Right cardiac atrium (tissue), 5 donors: ENCODE data around the gene TOX3. TPM values are rescaled to one million over a fixed set of nuclear protein-coding genes. Genes with fewer than 3 reads are reported as not detected.

Experiments used
- ATAC-seq, 2 donors: fragments of 200-7000 bp; cut with Tn5 transposase; one replicate each; pipeline versions ENCODE4 v1.8.0 to v1.9.1; 2020; ENCODE audit warnings: moderate library complexity in 2 of 2, mild to moderate bottlenecking in 1 of 2
- DNase-seq, 3 donors: peaks; one replicate each; pipeline ENCODE4 v3.0.0-alpha.2; 2020
- H3K27ac ChIP-seq: one replicate; pipeline ENCODE4 v1.5.1; 2013; ENCODE audit warnings: mild to moderate bottlenecking, low read length, control low read depth, moderate library complexity
- H3K27me3 ChIP-seq: one replicate; pipeline ENCODE4 v1.6.1; 2013; ENCODE audit not compliant: control insufficient read depth, insufficient read depth
- H3K4me1 ChIP-seq: one replicate; pipeline ENCODE4 v1.6.1; 2013; ENCODE audit warnings: low read length; ENCODE audit not compliant: control insufficient read depth, insufficient read depth
- H3K4me3 ChIP-seq: one replicate; pipeline ENCODE4 v1.5.1; 2013; ENCODE audit warnings: low read length, control low read depth
- H3K9me3 ChIP-seq: one replicate; pipeline ENCODE4 v1.6.1; 2013; ENCODE audit warnings: low read length; ENCODE audit not compliant: control insufficient read depth
- WGBS: extraction: QIAGEN DNeasy Blood & Tissue Kit; methylation state at CpG from one replicate; pipeline ENCODE4 v1.1.7; 2013; 5-methylcytosine and 5-hydroxymethylcytosine counted together
- intact Hi-C, 4 donors: fragments of 100-400 bp; cut with DNase I; formaldehyde crosslinking; loops; one replicate each; pipeline versions ENCODE4 v1.11.0 to v1.14.0; 2022 to 2023
- polyA plus RNA-seq: library from polyadenylated mRNA; stranded (reverse); fragments of 200-250 nt; gene quantifications from one replicate; pipeline ENCODE4 v1.2.3, GENCODE V29; 2013
- total RNA-seq, 4 donors: library from RNA; stranded (reverse); fragmentation: NEBNext Ultra II Directional; extraction: Animal tissue kit (Norgen Biotek cat#: 25700); gene quantifications; one replicate each; pipeline ENCODE4 v1.2.1, GENCODE V29; 2021
- donor health status: healthy with polysubstance abuse.
- donor health status: DM: no; HTN: yes; CAD: no.
- donor health status: DM: no; HTN: no; CAD: no.
- donor health status: DM: no; HTN: yes; CAD: no; lungs with severe emphysema.
- donor health status: DM: yes; HTN: yes; CAD: no.

Gene TOX3
- total and polyA plus RNA-seq, 5 donors = 0.02 TPM; not detected in 4

DNA sequence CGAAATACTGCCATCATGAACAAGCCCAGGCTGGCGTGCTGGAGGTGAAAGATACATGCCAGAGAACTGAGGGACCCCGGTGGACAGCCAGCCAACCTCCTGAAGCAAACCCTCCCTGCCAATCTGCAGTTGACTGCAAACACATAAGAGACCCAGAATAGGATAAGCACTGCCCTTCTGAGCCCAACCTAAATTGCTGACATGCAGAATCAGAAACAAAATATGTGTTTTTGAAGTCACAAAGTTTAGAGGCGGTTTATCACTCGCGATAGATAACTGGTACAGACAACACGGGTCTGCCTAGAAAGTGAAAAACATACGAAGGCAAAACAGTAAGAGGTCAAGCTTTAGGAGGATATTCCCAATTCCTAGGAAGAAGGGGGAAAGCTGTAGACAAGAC is 14.6 kb downstream of the TOX3 start:
- intact Hi-C loops = no loop called here
- WGBS = 78% methylated on average over 8 of the region's 8 CpGs
- Histone ChIP-seq H3K9me3 (no peaks in the 10 kb centered on the region), H3K4me3 (no peak overlapping the region), H3K27ac (no peak overlapping the region), H3K27me3 (no peaks in the 10 kb centered on the region), H3K4me1 (no peaks in the 10 kb centered on the region)
- ATAC-seq (no peak), DNase-seq (no peak)

DNA sequence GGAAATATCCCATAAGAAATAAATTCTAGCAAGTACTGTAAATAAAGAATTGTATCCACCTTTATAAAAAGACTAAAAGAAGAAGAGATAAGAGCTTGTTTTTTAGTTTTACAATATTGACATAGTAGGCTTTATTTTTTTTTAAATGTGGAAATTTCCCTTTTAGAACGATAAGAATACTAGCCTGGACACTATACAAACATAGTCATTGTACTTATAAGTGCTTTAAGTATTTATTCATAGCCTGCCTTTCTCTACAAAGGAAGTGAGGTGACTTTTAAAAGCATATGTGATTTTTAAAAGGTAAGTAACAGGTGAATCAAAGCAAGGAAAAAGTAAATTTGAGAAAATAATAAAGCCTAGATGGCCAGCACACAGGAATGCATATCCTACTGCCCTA is 17.7 kb downstream of the TOX3 start:
- Histone ChIP-seq H3K4me3 (no peak overlapping the region), H3K9me3 (no peaks in the 10 kb centered on the region), H3K27me3 (no peaks in the 10 kb centered on the region), H3K4me1 (no peaks in the 10 kb centered on the region), H3K27ac (no peak overlapping the region)
- intact Hi-C loops = loop anchor here in 1 of 4 donors (10.0 kb wide), 1 partner anchor 56 kb away; no protein-coding TSS in a partner anchor
- no peak for DNase-seq
- WGBS = 67% methylated on average over 1 of the region's 1 CpG
- no peak for ATAC-seq

DNA sequence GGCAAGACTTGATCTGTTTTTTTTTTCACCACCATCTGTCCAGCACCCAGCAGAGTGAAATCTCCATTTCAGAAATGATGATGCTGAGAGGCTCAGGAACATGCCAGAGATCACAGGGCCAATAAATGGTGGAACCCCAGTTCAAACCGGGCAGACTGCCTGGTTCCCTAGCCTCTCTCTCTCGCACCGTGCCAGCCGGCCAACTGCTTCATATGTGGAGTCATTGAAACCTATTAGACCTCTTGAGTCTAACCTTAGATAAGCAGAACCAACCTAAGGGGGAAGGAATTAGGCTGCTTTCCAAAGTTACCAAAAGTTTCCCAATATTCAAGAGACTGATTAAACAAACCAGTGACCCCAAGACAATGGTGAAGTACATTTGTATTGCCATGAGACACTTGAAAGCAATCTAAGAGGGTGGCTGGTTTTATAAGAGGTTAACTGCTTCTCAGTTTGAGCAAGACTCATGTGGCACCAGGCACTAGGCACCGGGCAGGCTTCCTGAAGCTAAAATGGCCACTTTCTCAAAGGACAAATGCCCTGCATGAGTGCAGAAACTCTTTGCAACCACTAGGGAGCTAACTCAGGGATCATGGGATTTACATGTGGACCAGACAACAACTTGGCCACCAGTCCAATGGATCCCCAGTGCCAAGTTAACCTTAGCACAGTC is 18.4 kb downstream of the TOX3 start:
- WGBS = 82% methylated on average over 5 of the region's 5 CpGs
- H3K4me1 ChIP-seq = no peaks in the 10 kb centered on the region
- H3K27me3 ChIP-seq = no peaks in the 10 kb centered on the region
- intact Hi-C loops = loop anchor here in 1 of 4 donors (10.0 kb wide), 1 partner anchor 56 kb away; no protein-coding TSS in a partner anchor
- no peak for DNase-seq
- H3K9me3 ChIP-seq = no peaks in the 10 kb centered on the region
- no peak overlapping the region for H3K4me3 ChIP-seq
- H3K27ac ChIP-seq = no peak overlapping the region
- no peak for ATAC-seq

- WGBS = 86% methylated on average over 3 of the region's 3 CpGs
- intact Hi-C loops = loop anchor here in 1 of 4 donors (10.0 kb wide), 1 partner anchor 58 kb away; no protein-coding TSS in a partner anchor
- DNase-seq = no peak
- Histone ChIP-seq H3K27ac (no peak overlapping the region), H3K27me3 (no peaks in the 10 kb centered on the region), H3K4me3 (no peak overlapping the region), H3K4me1 (no peaks in the 10 kb centered on the region), H3K9me3 (no peaks in the 10 kb centered on the region)
- ATAC-seq = no peak
Observed at GRCh38 chr16:52526830-52527229, 20.1 kb downstream of the TOX3 start.

- Histone ChIP-seq H3K4me1 (no peaks in the 10 kb centered on the region), H3K27me3 (no peaks in the 10 kb centered on the region), H3K4me3 (no peak overlapping the region), H3K27ac (no peak overlapping the region), H3K9me3 (no peaks in the 10 kb centered on the region)
- no peak for ATAC-seq
- no peak for DNase-seq
- WGBS = 56% methylated on average over 8 of the region's 8 CpGs
- intact Hi-C loops = loop anchor here in 1 of 4 donors (10.0 kb wide), 1 partner anchor 59 kb away; no protein-coding TSS in a partner anchor
Observed at GRCh38 chr16:52526116-52526828, 20.7 kb downstream of the TOX3 start.

- 81% methylated on average over 6 of the region's 6 CpGs for WGBS
- DNase-seq (no peak), ATAC-seq (no peak)
- no peaks in the 10 kb centered on the region for H3K4me1 ChIP-seq
- H3K9me3 ChIP-seq = no peaks in the 10 kb centered on the region
- H3K27me3 ChIP-seq = no peaks in the 10 kb centered on the region
- intact Hi-C loops = loop anchor here in 1 of 4 donors (10.0 kb wide), 1 partner anchor 63 kb away; no protein-coding TSS in a partner anchor
- H3K27ac ChIP-seq = no peak overlapping the region
- no peak overlapping the region for H3K4me3 ChIP-seq
Observed at GRCh38 chr16:52521570-52521969, 25.4 kb downstream of the TOX3 start.

DNA sequence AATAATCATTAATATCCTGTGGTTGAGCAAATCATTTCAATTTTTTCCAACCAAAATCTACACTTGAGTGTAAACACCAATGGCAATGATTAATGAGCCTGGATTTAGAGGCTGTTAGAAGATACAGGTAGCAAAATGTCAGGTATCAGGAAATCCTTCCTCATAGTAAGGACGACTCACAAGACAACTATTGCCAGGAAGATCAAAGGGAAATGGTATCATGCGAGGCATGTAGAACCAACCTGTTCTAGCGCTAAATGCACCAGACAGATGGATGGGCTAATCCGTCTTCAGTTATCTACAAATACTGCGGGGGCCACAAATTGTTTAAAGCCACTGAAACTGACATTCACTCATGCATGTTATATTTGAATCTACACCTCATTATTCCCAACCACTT is 28.1 kb downstream of the TOX3 start:
- intact Hi-C loops = no loop called here
- DNase-seq (no peak), ATAC-seq (no peak)

GRCh38 chr16:52515068-52515671 is 31.8 kb downstream of the TOX3 start:
- 62% methylated on average over 4 of the region's 4 CpGs for WGBS
- intact Hi-C loops = no loop called here
- H3K9me3 ChIP-seq = no peaks in the 10 kb centered on the region
- H3K27me3 ChIP-seq = no peaks in the 10 kb centered on the region
- ATAC-seq = no peak
- H3K4me1 ChIP-seq = no peaks in the 10 kb centered on the region
- DNase-seq = no peak
- H3K27ac ChIP-seq = no peak overlapping the region
- H3K4me3 ChIP-seq = no peak overlapping the region

More for the DNA sequence above, 28.1 kb downstream of the TOX3 start:
- H3K4me3 ChIP-seq = no peak overlapping the region
- 68% methylated on average over 5 of the region's 5 CpGs for WGBS
- H3K4me1 ChIP-seq = no peaks in the 10 kb centered on the region
- H3K27me3 ChIP-seq = no peaks in the 10 kb centered on the region
- no peak overlapping the region for H3K27ac ChIP-seq
- no peaks in the 10 kb centered on the region for H3K9me3 ChIP-seq

- H3K27me3 ChIP-seq = no peaks in the 10 kb centered on the region
- WGBS = 87% methylated on average over 4 of the region's 4 CpGs
- no peak overlapping the region for H3K4me3 ChIP-seq
- no peak for ATAC-seq
- no peaks in the 10 kb centered on the region for H3K9me3 ChIP-seq
- no peak for DNase-seq
- intact Hi-C loops = no loop called here
- no peak overlapping the region for H3K27ac ChIP-seq
- H3K4me1 ChIP-seq = no peaks in the 10 kb centered on the region
Observed at GRCh38 chr16:52512297-52512987, 34.5 kb downstream of the TOX3 start.

- WGBS = 63% methylated on average over 4 of the region's 4 CpGs
- DNase-seq (no peak), ATAC-seq (no peak)
- Histone ChIP-seq H3K4me1 (no peaks in the 10 kb centered on the region), H3K4me3 (no peak overlapping the region), H3K27ac (no peak overlapping the region), H3K27me3 (no peaks in the 10 kb centered on the region), H3K9me3 (no peaks in the 10 kb centered on the region)
- intact Hi-C loops = no loop called here
Observed at GRCh38 chr16:52501746-52502145, 45.2 kb downstream of the TOX3 start.

DNA sequence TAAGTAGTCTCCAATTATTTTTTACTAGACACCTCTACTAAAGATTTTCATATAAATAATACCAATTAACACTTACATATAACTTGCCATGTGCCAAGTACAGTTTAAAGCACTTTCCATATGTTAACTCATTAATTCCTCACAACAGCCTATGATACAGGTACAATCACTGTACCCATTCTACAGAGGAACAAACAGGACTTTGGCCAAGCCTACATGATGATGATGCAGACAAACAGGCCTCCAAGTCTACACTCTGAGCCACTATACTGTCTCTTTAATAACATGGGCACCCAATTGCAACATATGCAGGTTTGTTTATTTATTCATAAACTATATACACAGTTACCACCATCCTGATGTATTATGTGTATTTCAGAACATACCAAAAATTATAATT is 46.0 kb downstream of the TOX3 start:
- Histone ChIP-seq H3K27ac (no peak overlapping the region), H3K4me3 (no peak overlapping the region), H3K4me1 (no peaks in the 10 kb centered on the region), H3K27me3 (no peaks in the 10 kb centered on the region), H3K9me3 (no peaks in the 10 kb centered on the region)
- intact Hi-C loops = no loop called here
- no peak for DNase-seq
- ATAC-seq = no peak
